ENCODE results near the gene ENSA.

GRCh38 chr1:150626150-150626549 lies 3.3 kb downstream of the ENSA start:
- TF ChIP-seq POLR2A (IDR thresholded peaks at IDR 0.05; ENCODE audit: low read depth, low read length) (no peak), GATA2 (IDR thresholded peaks at IDR 0.05; ENCODE audit: insufficient read depth, insufficient read length, low read depth, low read length) (no peak), CTCF (IDR thresholded peaks at IDR 0.05; ENCODE audit: extremely low read depth in 1 of 2, insufficient read depth in 1 of 2, low read depth in 1 of 2, low read length in 2 of 2) (no peak)
